Mesothelial cell of epicardium (in vitro differentiated cells): ENCODE data around the gene CCHCR1. TPM values are rescaled to one million over a fixed set of nuclear protein-coding genes. Genes with fewer than 3 reads are reported as not detected.

Experiments used
- DNase-seq, 2 experiments: peaks; one replicate each; pipeline ENCODE4 v3.0.0; 2021; ENCODE audit warnings: low spot score in 2 of 2; ENCODE audit not compliant: unreplicated experiment in 2 of 2
- H3K27ac Mint-ChIP-seq: 2 replicates; pipeline ENCODE4 v1.8.0; 2021; ENCODE audit warnings: mixed read lengths
- H3K27me3 Mint-ChIP-seq: 2 replicates; pipeline ENCODE4 v1.8.0; 2021; ENCODE audit warnings: low read depth, mixed read lengths
- H3K36me3 Mint-ChIP-seq: 2 replicates; pipeline ENCODE4 v1.8.0; 2021; ENCODE audit warnings: mixed read lengths
- H3K4me1 Mint-ChIP-seq: 2 replicates; pipeline ENCODE4 v1.8.0; 2021; ENCODE audit warnings: mixed read lengths
- H3K4me3 Mint-ChIP-seq: 2 replicates; pipeline ENCODE4 v1.8.0; 2021; ENCODE audit warnings: mild to moderate bottlenecking, moderate library complexity, mixed read lengths
- H3K9me3 Mint-ChIP-seq: 2 replicates; pipeline ENCODE4 v1.8.0; 2021; ENCODE audit warnings: mixed read lengths
- total RNA-seq: library from RNA; stranded (reverse); gene quantifications from 3 replicates; pipeline ENCODE4 v1.2.1, GENCODE V29; 2021
- TF ChIP-seq, protein P1 (sequence below): fragments of 200-600 bp; sonication (generic); IDR thresholded peaks from one replicate; pipeline ENCODE4 v1.5.0; 2021; ENCODE audit warnings: antibody characterized with exemption; ENCODE audit not compliant: unreplicated experiment

Gene CCHCR1
- total RNA-seq, 1 donor from 2014 or later, result 36.6 TPM

DNA sequence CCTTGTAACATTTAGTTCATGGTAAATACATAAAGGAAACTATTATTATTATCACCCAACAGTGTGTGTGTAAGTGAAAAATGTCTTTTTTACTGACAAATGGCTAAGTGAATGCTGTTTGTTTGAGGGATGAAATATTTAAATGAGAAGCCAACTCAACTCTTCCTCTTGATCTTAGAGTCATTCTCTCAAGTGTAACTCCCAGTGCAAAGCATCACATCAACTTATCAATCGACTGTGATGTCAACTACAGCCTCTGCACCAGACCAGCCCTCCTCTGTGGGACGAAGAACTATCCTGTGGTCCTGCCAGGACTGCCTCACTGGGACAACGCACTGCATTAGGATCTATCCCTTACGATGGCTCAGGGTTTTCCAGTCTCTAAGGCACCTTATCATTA lies 50.5 kb downstream of the CCHCR1 start:
- peaks cover 3% of the 10 kb centered on the region for H3K4me1 Mint-ChIP-seq
- no peak for DNase-seq

DNA sequence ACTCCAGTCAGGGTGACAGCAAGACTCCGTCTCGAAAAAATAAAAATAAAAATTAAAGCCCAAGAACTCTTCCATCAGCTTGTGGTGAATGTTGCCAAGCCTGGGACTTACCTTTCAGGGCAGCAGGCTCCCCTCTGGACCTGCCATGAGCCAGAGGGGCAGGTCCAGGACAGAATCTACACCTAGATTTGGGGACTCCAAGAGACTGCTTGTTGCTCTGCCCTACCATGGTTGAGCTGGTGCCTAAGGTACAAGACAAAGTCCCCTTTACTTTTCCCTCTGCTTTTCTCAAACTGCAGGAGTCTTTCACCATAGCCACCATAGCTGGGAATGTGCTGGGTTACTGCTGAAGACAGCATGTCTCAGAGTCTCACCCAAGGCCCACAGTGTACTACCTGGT lies 54.5 kb downstream of the CCHCR1 start:
- H3K9me3 Mint-ChIP-seq, result no peaks in the 10 kb centered on the region
- no peak for DNase-seq
- no peaks in the 10 kb centered on the region for H3K4me1 Mint-ChIP-seq
- no peak overlapping the region for H3K27ac Mint-ChIP-seq
- no peak overlapping the region for H3K4me3 Mint-ChIP-seq
- H3K27me3 Mint-ChIP-seq, result peaks cover 2% of the 10 kb centered on the region
- TF ChIP-seq, protein P1, sequence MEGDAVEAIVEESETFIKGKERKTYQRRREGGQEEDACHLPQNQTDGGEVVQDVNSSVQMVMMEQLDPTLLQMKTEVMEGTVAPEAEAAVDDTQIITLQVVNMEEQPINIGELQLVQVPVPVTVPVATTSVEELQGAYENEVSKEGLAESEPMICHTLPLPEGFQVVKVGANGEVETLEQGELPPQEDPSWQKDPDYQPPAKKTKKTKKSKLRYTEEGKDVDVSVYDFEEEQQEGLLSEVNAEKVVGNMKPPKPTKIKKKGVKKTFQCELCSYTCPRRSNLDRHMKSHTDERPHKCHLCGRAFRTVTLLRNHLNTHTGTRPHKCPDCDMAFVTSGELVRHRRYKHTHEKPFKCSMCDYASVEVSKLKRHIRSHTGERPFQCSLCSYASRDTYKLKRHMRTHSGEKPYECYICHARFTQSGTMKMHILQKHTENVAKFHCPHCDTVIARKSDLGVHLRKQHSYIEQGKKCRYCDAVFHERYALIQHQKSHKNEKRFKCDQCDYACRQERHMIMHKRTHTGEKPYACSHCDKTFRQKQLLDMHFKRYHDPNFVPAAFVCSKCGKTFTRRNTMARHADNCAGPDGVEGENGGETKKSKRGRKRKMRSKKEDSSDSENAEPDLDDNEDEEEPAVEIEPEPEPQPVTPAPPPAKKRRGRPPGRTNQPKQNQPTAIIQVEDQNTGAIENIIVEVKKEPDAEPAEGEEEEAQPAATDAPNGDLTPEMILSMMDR, result no peak
- no peaks in the 10 kb centered on the region for H3K36me3 Mint-ChIP-seq

More for the DNA sequence above, 50.5 kb downstream of the CCHCR1 start:
- H3K9me3 Mint-ChIP-seq, result no peaks in the 10 kb centered on the region
- no peak overlapping the region for H3K4me3 Mint-ChIP-seq
- H3K36me3 Mint-ChIP-seq, result no peaks in the 10 kb centered on the region
- TF ChIP-seq, protein P1, result no peak
- H3K27ac Mint-ChIP-seq, result no peak overlapping the region
- H3K27me3 Mint-ChIP-seq, result peaks cover 22% of the 10 kb centered on the region

DNA sequence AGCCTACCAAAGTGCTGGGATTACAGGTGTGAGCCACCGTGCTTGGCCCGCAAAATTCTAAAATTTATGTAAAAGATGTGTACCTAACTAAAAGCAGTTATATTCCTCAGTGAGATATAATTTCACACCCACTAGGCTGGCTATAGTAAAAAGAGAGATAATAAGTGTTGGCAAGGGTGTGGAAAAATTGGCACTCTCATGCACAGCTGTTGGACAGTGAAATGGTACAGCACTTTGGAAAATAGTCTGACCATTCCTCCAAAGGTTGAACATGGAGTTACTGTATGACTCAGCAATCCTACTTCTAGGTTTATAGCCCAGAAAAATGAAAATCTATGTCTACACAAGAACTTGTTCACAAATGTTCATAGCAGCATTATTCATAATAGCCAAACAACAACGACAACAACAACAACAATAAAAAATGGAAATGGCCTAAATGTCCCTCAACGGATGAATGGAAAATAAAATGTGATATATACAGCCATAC lies 59.1 kb downstream of the CCHCR1 start:
- no peak for DNase-seq
- H3K4me3 Mint-ChIP-seq, result no peak overlapping the region
- no peak overlapping the region for H3K27ac Mint-ChIP-seq
- no peaks in the 10 kb centered on the region for H3K9me3 Mint-ChIP-seq
- no peaks in the 10 kb centered on the region for H3K27me3 Mint-ChIP-seq
- no peaks in the 10 kb centered on the region for H3K36me3 Mint-ChIP-seq
- TF ChIP-seq, protein P1, result no peak
- peaks cover 8% of the 10 kb centered on the region for H3K4me1 Mint-ChIP-seq

DNA sequence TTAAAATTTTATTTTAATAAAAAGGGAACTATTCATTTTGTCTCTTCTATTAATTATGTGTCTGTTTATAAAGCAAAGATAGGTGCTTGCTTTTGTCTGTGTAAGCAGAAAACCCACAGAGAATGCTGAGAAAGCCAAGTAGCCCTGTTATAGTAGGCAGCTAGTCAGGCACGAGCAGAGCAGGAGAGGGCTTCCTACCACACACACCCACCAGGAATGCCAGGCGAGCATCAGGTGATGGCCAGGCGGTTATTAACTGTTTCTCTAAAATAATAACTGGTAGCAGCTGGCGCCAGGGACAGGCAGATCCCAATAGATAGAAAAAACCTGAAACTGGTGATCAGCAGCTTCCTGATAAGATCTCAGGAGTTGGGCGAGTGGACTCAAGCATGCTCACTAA lies 60.9 kb downstream of the CCHCR1 start:
- H3K9me3 Mint-ChIP-seq, result no peaks in the 10 kb centered on the region
- no peaks in the 10 kb centered on the region for H3K27me3 Mint-ChIP-seq
- DNase-seq, result no peak
- H3K27ac Mint-ChIP-seq, result no peak overlapping the region
- H3K4me1 Mint-ChIP-seq, result peaks cover 8% of the 10 kb centered on the region
- H3K4me3 Mint-ChIP-seq, result no peak overlapping the region
- H3K36me3 Mint-ChIP-seq, result no peaks in the 10 kb centered on the region
- TF ChIP-seq, protein P1, result no peak

DNA sequence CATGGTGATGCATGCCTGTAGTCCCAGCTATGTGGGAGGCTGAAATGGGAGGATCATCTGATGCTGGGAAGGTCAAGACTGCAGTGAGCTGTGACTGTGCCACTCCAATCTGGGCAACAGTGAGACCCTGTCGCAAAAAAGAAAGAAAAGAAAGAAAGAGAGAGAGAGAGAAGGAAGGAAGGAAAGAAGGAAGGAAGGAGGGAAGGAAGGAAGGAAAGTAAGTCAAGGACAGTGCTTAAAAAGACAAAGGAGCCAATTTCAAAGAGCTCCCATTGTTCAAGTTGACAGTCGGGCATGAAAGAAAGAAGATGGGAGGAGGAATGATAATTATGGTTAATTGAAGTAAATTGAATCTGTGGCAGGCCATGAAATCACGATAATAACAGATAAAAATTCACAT lies 61.4 kb downstream of the CCHCR1 start:
- no peaks in the 10 kb centered on the region for H3K36me3 Mint-ChIP-seq
- H3K27ac Mint-ChIP-seq, result no peak overlapping the region
- no peaks in the 10 kb centered on the region for H3K27me3 Mint-ChIP-seq
- H3K4me1 Mint-ChIP-seq, result peaks cover 8% of the 10 kb centered on the region
- H3K4me3 Mint-ChIP-seq, result no peak overlapping the region
- TF ChIP-seq, protein P1, result no peak
- DNase-seq, result no peak
- H3K9me3 Mint-ChIP-seq, result no peaks in the 10 kb centered on the region

DNA sequence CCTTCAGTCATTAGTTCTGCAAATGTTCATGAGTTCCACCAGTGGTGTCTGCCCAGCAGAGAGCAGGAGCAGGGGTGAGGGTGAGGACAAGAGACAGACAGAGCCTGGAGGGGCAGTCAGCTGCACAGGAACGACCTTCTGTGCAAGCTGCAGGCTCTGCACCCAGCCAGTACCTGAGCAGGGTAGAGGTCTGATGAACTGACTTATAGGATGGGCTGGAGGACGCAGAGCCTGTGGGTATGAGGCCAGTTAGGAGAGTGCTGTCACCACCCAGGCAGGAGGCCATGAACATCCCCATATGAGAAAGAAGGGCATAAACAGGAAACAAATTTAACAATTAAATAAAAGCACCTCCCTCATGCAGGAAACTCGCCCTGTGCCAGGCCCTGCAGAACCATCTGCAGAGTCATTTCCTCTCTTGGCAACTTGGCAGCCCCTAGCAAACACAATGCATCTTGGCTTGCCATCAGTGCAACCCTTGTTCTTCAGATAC lies 63.2 kb downstream of the CCHCR1 start:
- Mint-ChIP-seq H3K4me3 (no peak overlapping the region), H3K36me3 (no peaks in the 10 kb centered on the region), H3K27me3 (no peaks in the 10 kb centered on the region), H3K4me1 (peaks cover 8% of the 10 kb centered on the region), H3K9me3 (no peaks in the 10 kb centered on the region), H3K27ac (no peak overlapping the region)
- no peak for DNase-seq
- TF ChIP-seq, protein P1, result no peak
